ENCODE measurements around the gene CENPN. TPM values are rescaled to one million over a fixed set of nuclear protein-coding genes. Genes with fewer than 3 reads are reported as not detected.

The CENPN gene
- total and polyA plus RNA-seq, 2 of the 8 experiments (the other 6 are each of a cell fraction or from before 2014, with no cell fraction given), result 32.8 to 67.0 TPM

DNA sequence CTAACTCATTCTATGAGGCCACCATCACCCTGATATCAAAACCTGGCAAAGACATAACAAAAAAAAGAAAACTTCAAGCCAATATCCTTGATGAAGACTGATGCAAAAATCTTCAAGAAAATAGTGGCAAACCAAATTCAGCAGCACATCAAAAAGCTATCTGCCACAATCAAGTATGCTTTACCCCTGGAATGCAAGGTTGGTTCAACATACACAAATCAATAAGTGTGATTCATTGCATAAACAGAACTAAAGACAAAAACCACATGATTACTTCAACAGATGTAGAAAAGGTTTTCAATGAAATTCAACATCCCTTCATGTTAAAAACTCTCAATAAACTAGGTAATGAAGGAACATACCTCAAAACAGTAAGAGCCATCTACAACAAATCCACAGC is 48.7 kb upstream of the CENPN start:
- no peak overlapping the region for H3K27ac ChIP-seq (ENCODE audit: low read depth, low read length)
- H4K8ac ChIP-seq (ENCODE audit: extremely low read depth, insufficient read depth, low read length), result no peak overlapping the region
- H3K27me3 ChIP-seq (replicated peaks in 1 of 4; ENCODE audit: control insufficient read depth in 3 of 4, extremely low read depth in 1 of 4, insufficient read depth in 3 of 4, low read length in 3 of 4), result no peaks in the 10 kb centered on the region
- no peak overlapping the region for H2BK5ac ChIP-seq (ENCODE audit: low read depth, low read length)
- no peak overlapping the region for H3K23ac ChIP-seq (ENCODE audit: insufficient read length)
- no peak overlapping the region for H3K14ac ChIP-seq (ENCODE audit: insufficient read length)
- CTCF ChIA-PET (ENCODE audit: partially characterized antibody), result interaction anchor here (0.7 to 2.3 kb wide), 3 partner anchors 9 to 46 kb away, joined by 4 to 12 read pairs (median 5); no protein-coding TSS in a partner anchor
- no peak overlapping the region for H4K5ac ChIP-seq (ENCODE audit: insufficient read length, low read depth, low read length)
- H3K36me3 ChIP-seq (ENCODE audit: control insufficient read depth in 2 of 4, insufficient read depth in 4 of 4, low read length in 3 of 4), result no peaks in the 10 kb centered on the region
- H3K56ac ChIP-seq (replicated peaks; ENCODE audit: insufficient read length, low read depth, low read length), result no peak overlapping the region
- POLR2A ChIA-PET (ENCODE audit: partially characterized antibody), result no interaction called here
- no peak for DNase-seq (ENCODE audit: low read depth in 1 of 2, low spot score in 2 of 2)
- no peak overlapping the region for H2AFZ ChIP-seq (ENCODE audit: low read length)
- no peak overlapping the region for H2BK12ac ChIP-seq (ENCODE audit: low read depth, low read length)
- no peak overlapping the region for H2BK20ac ChIP-seq (ENCODE audit: low read length)
- no peaks in the 10 kb centered on the region for H3K79me2 ChIP-seq (ENCODE audit: control insufficient read depth in 1 of 2, insufficient read depth in 2 of 2, low read length in 2 of 2)
- no peak overlapping the region for H2BK15ac ChIP-seq (ENCODE audit: low read length)
- no peak overlapping the region for H3K9ac ChIP-seq (replicated peaks in 1 of 4; ENCODE audit: extremely low read depth in 1 of 4, low read depth in 3 of 4, low read length in 3 of 4)
- H3K18ac ChIP-seq (ENCODE audit: extremely low read depth, low read length), result no peak overlapping the region
- no peak overlapping the region for H3K4me3 ChIP-seq (ENCODE audit: extremely low read depth in 1 of 4, insufficient read depth in 2 of 4, low read depth in 3 of 4, low read length in 4 of 4)
- FAIRE-seq, result no peak
- H4K91ac ChIP-seq (replicated peaks; ENCODE audit: insufficient read length, low read length), result no peak overlapping the region
- TF ChIP-seq CHD1 (IDR thresholded peaks at IDR 0.05; ENCODE audit: low read depth, low read length), result no peak
- no peak for TF ChIP-seq TAF1 (IDR thresholded peaks at IDR 0.05; ENCODE audit: low read depth, low read length)
- no peak for TF ChIP-seq JUND (IDR thresholded peaks at IDR 0.05; ENCODE audit: low read length)
- H3K4me2 ChIP-seq (ENCODE audit: insufficient read depth in 1 of 2, low read depth in 2 of 2, low read length in 2 of 2), result no peak overlapping the region
- H3K79me1 ChIP-seq (ENCODE audit: low read depth, low read length), result no peaks in the 10 kb centered on the region
- no peak overlapping the region for H3K4ac ChIP-seq (replicated peaks; ENCODE audit: insufficient read length, low read depth, low read length)
- no peak overlapping the region for H2AK5ac ChIP-seq (ENCODE audit: low read depth, low read length)
- H4K20me1 ChIP-seq (replicated peaks in 1 of 2; ENCODE audit: control insufficient read depth in 1 of 2, insufficient read depth in 2 of 2, low read length in 2 of 2), result no peaks in the 10 kb centered on the region
- H3K23me2 ChIP-seq (ENCODE audit: low read depth, low read length), result no peaks in the 10 kb centered on the region
- H3K9me3 ChIP-seq (ENCODE audit: insufficient read depth in 2 of 2, low read depth in 1 of 2, low read length in 1 of 2), result peaks cover 6 to 9% of the 10 kb centered on the region in 2 experiments; a peak in 2 of 4 replicates
- H2BK120ac ChIP-seq (replicated peaks; ENCODE audit: low read depth, low read length), result no peak overlapping the region
- H3K4me1 ChIP-seq (replicated peaks in 1 of 4; ENCODE audit: control insufficient read depth in 3 of 4, insufficient read depth in 4 of 4, low read length in 3 of 4), result no peaks in the 10 kb centered on the region
